Bronchial epithelial cell (primary cell): ENCODE measurements around the gene EIF3K. TPM values are rescaled to one million over a fixed set of nuclear protein-coding genes. Genes with fewer than 3 reads are reported as not detected.
A peak's percentile ranks its signal among the peaks of the same experiment; 100 is the strongest.
"Not testable (repeated sequence)": the region's sequence is repeated elsewhere in the genome, so short reads cannot be mapped to it uniquely, and the experiment has no call there.

Experiments used
- DNase-seq: peaks from one replicate; pipeline ENCODE4 v3.0.0-alpha.2; 2010; ENCODE audit warnings: low read depth
- FAIRE-seq: peaks from 2 replicates; lab custom pipeline; 2011; peaks lifted over from hg19 to GRCh38; lab: Jason Lieb, UNC
- H3K27me3 ChIP-seq: 2 replicates; pipeline ENCODE4 v1.5.1; 2011; ENCODE audit warnings: low read length; ENCODE audit not compliant: control insufficient read depth, insufficient read depth
- H3K36me3 ChIP-seq: 2 replicates; pipeline ENCODE4 v1.5.1; 2011; ENCODE audit warnings: low read length; ENCODE audit not compliant: control insufficient read depth, insufficient read depth
- H3K4me3 ChIP-seq: 2 replicates; pipeline ENCODE4 v1.5.1; 2011; ENCODE audit warnings: mild to moderate bottlenecking, low read depth, low read length, control low read depth
- CTCF ChIP-seq: IDR thresholded peaks from 2 replicates; pipeline ENCODE4 v1.5.1; 2011; ENCODE audit warnings: mild to moderate bottlenecking, moderate library complexity, low read length, control low read depth, inconsistent platforms; ENCODE audit not compliant: insufficient read depth, severe bottlenecking
- total RNA-seq: library from RNA; depleted of rRNA; stranded (reverse); fragments of >200 nt; gene quantifications from 2 replicates; pipeline ENCODE4 v1.2.1, GENCODE V29; 2014

The EIF3K gene
- total RNA-seq, 1 donor from 2014 or later = 374 TPM

DNA sequence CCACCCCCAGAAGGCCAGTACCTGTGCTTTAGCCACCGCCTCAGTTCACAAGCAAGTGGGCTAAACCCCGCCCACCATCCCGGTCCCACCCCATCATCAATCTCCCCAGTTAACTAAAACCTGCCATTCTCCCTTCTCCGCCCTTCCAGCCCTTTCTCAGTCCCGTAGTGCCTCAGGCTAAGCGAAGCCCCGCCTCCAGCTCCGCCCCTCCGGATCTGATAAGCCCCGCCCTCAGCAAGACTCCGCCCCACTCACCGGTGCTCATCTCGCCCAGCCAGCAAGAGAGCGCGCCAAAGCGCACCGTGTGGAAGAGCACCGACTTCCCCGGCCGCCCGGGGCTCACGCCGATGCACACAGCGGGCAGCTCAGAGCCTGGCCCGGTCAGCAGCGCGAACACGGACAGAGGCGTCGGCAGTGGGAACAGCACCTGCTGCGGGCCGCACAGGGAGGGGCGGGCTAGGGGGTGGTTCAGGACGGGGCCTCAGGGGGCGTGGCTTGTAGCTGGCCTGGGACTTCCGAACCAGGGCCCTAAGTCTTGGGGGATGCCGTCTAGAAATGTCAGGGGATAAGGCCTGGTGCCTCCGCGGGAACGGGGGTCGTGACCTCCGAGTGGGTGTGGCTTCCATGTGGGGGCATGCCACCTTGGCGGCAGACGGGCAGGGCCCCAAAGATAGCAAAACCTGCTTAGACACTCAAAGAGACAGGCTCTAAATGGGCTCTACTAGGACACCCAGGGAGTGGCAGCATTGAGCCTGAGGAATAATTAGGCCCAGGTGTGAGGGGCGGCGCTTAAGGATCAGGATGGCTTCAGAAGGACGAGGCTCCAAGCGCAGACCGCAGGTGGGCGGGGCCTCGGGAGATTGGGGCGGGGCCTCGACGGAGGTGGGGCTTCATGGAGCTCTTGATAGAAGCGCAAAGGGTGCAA, 22.7 kb upstream of the EIF3K start:
- no peaks in the 10 kb centered on the region for H3K27me3 ChIP-seq
- H3K36me3 ChIP-seq = no peaks in the 10 kb centered on the region
- H3K4me3 ChIP-seq = peak overlapping the region; percentile 18
- DNase-seq (peak; percentile 29), FAIRE-seq (no peak)
- no peak for TF ChIP-seq CTCF

DNA sequence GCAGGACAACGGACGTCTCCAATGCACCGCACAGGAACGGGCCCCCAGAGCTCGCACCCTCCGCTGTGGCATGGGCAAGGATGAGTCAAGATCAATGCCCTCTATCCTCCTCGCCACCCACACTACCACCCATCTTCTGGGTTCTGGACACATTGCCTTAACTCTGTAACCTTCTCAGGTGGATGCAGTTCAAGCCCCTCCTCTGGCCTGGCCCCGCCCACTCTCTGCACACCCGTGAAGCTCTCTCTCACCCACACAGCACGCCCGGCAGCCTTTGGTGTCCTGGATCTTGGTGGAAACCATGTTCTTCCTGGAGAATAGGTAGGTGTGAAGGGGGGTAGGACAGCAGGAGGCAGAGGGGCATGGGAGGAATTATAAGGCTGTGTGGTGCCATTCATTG, 21.9 kb upstream of the EIF3K start:
- no peak for TF ChIP-seq CTCF

DNA sequence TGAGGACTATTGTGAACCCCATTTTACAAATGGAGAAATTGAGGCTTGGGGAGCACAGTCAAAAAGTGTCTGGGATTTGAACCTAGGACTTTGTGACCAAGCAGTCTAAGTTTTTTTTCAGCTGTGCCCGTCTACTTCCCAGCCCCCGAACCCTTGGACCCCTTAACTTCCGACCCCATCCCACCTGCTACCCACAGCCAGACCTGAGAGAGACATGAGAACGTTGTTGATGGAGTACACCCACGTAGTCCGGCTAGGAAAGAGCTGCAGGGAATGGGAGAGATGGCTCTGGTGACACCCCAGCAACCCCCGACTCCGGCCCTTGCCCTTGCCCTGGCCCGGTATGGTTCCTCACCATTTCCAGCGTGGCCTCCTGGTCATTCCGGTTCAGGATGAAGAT, 19.3 kb upstream of the EIF3K start:
- Histone ChIP-seq H3K27me3 (no peaks in the 10 kb centered on the region), H3K4me3 (no peak overlapping the region), H3K36me3 (no peaks in the 10 kb centered on the region)
- TF ChIP-seq CTCF = no peak
- FAIRE-seq (no peak), DNase-seq (no peak)

More for the DNA sequence above, 21.9 kb upstream of the EIF3K start:
- FAIRE-seq (no peak), DNase-seq (no peak)
- Histone ChIP-seq H3K4me3 (no peak overlapping the region), H3K36me3 (no peaks in the 10 kb centered on the region), H3K27me3 (no peaks in the 10 kb centered on the region)

GRCh38 chr19:38602856-38603255, 16.1 kb upstream of the EIF3K start:
- H3K4me3 ChIP-seq, DNase-seq, H3K36me3 ChIP-seq, H3K27me3 ChIP-seq, FAIRE-seq: not testable (repeated sequence)

DNA sequence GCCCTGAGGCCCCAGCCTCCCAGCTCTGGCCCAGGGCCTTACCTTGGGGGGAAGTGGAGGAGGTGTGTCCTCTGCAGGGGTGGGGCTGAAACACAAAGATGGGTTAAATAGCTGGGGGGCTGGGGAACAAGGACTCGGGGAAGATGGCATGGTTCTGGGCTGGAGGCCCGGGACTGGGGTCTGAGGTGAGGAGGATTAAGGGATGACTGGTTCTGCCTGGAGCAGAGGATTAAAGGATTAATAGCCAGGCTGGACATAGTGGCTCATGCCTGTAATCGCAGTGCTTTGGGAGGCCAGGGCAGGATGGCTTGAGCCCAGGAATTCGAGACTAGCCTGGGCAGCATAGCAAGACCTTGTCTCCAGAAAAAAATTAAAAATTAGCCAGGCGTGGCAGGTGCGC, 12.9 kb upstream of the EIF3K start:
- no peak overlapping the region for H3K4me3 ChIP-seq
- H3K27me3 ChIP-seq = no peaks in the 10 kb centered on the region
- no peak for TF ChIP-seq CTCF
- H3K36me3 ChIP-seq = no peaks in the 10 kb centered on the region
- no peak for DNase-seq
- FAIRE-seq = no peak

DNA sequence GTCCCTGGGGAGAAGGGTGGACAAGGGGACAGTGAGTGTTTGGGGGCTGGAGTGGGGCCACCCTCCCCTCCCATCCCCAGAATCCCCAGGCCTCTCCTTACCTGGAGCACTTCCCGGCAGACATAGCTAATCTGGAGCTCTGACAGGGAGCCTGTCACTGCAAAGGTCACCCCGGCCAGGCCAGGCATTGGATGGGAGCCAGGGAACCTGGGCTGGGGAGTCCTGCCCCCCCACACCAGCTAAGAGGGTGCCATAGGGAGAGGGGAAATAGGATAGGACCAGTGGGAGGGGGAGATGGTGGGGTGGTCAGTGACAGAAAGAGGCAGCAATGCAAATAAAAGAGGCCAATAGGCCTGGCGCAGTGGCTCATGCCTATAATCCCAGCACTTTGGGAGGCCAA, 4.7 kb upstream of the EIF3K start:
- Histone ChIP-seq H3K36me3 (no peaks in the 10 kb centered on the region), H3K27me3 (no peaks in the 10 kb centered on the region), H3K4me3 (no peak overlapping the region)
- no peak for TF ChIP-seq CTCF
- FAIRE-seq (no peak), DNase-seq (no peak)
